AG09319 (cell line): ENCODE measurements around the gene FNDC11.

Experiments
- DNase-seq: peaks from one replicate; pipeline ENCODE4 v3.0.0-alpha.2; 2010; ENCODE audit warnings: low read depth; ENCODE audit errors: extremely low read depth
- CTCF ChIP-seq: IDR thresholded peaks from 2 replicates; pipeline ENCODE4 v1.5.1; 2011; ENCODE audit warnings: low read depth, mild to moderate bottlenecking, inconsistent platforms, low read length, moderate library complexity

Gene FNDC11

GRCh38 chr20:63529180-63529860 is 24.6 kb upstream of the FNDC11 start:
- DNase-seq, result no peak
- TF ChIP-seq CTCF, result no peak

- no peak for TF ChIP-seq CTCF
These were observed 23.8 kb upstream of the FNDC11 start for GRCh38 chr20:63529861-63530787.

GRCh38 chr20:63530788-63531160 is 23.2 kb upstream of the FNDC11 start:
- no peak for DNase-seq

More at GRCh38 chr20:63529861-63530787, 23.8 kb upstream of the FNDC11 start:
- DNase-seq, result no peak

GRCh38 chr20:63531686-63532448 is 22.1 kb upstream of the FNDC11 start:
- no peak for DNase-seq
- no peak for TF ChIP-seq CTCF

More at GRCh38 chr20:63530788-63531160, 23.2 kb upstream of the FNDC11 start:
- TF ChIP-seq CTCF, result no peak

GRCh38 chr20:63532449-63532971 is 21.4 kb upstream of the FNDC11 start:
- TF ChIP-seq CTCF, result no peak
- no peak for DNase-seq

- no peak for DNase-seq
- no peak for TF ChIP-seq CTCF
These were observed 20.6 kb upstream of the FNDC11 start for GRCh38 chr20:63533388-63533787.
